GM12891 (cell line): ENCODE measurements around the gene NIF3L1.

Experiments used
- PAX5 ChIP-seq: IDR thresholded peaks from 2 replicates; pipeline ENCODE4 v1.6.1; 2011; ENCODE audit warnings: low read length, moderate library complexity, mild to moderate bottlenecking; ENCODE audit not compliant: insufficient read depth, severe bottlenecking
- POLR2A ChIP-seq: IDR thresholded peaks from 2 replicates; pipeline ENCODE4 v1.6.1; 2011; ENCODE audit warnings: low read depth, low read length, control low read depth
- POLR2AphosphoS5 ChIP-seq: IDR thresholded peaks from 2 replicates; pipeline ENCODE4 v1.6.1; 2011; ENCODE audit warnings: low read depth, low read length, control low read depth
- POU2F2 ChIP-seq: IDR thresholded peaks from 2 replicates; pipeline ENCODE4 v1.6.1; 2011; ENCODE audit warnings: low read depth, mild to moderate bottlenecking, control low read depth, low read length, moderate library complexity
- SPI1 ChIP-seq: IDR thresholded peaks from 2 replicates; pipeline ENCODE4 v1.6.1; 2011; ENCODE audit warnings: low read depth, low read length, control low read depth
- TAF1 ChIP-seq: IDR thresholded peaks from 2 replicates; pipeline ENCODE4 v1.6.1; 2011; ENCODE audit warnings: low read depth, low read length, control low read depth

- no peak for TF ChIP-seq TAF1
- TF ChIP-seq PAX5 = no peak
- TF ChIP-seq SPI1 = no peak
- TF ChIP-seq POLR2AphosphoS5 = no peak
- TF ChIP-seq POLR2A = no peak
- no peak for TF ChIP-seq POU2F2
Measured at GRCh38 chr2:200863782-200864175, 25.4 kb upstream of the NIF3L1 start.
